ENCODE measurements around the gene POU3F3.

POU3F3 gene

DNA sequence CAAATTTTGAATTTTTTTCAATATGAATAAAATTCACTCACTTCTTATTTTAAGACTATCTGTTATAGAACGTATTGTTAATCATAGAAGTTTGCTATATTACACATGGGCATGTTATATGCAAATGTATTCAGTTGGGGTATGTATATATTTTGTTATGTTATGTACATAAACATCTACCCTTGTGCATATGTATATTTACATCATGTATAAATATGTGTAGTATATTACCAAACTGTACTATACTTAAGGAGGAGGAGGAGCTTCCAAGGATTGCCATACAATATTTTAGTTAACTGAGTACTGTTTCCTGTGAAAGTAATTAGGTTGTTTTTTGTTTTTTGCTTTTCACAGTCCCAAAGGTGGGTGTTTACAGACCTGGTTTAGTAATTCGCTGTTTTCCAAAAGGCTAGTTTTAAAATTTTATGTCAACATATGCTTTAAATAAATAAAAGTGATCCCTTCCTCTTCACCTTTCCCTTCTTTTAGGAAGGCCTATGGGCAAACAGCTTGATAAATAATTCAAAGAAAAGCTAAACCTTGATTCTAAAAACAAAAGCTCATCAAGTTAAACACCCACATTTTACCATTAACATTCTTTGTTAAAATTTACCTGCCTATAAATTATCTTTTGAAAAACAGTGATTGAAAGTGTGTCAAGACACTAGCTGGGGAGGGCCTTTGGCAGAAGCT lies 12.9 kb upstream of the POU3F3 start:
- TF ChIP-seq, protein P1, sequence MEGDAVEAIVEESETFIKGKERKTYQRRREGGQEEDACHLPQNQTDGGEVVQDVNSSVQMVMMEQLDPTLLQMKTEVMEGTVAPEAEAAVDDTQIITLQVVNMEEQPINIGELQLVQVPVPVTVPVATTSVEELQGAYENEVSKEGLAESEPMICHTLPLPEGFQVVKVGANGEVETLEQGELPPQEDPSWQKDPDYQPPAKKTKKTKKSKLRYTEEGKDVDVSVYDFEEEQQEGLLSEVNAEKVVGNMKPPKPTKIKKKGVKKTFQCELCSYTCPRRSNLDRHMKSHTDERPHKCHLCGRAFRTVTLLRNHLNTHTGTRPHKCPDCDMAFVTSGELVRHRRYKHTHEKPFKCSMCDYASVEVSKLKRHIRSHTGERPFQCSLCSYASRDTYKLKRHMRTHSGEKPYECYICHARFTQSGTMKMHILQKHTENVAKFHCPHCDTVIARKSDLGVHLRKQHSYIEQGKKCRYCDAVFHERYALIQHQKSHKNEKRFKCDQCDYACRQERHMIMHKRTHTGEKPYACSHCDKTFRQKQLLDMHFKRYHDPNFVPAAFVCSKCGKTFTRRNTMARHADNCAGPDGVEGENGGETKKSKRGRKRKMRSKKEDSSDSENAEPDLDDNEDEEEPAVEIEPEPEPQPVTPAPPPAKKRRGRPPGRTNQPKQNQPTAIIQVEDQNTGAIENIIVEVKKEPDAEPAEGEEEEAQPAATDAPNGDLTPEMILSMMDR (conservative IDR thresholded peaks at IDR 0.05; ENCODE audit: low read depth, low read length): no peak
- DNase-seq (ENCODE audit: low read depth): no peak
- no peak overlapping the region for H3K4me3 ChIP-seq (ENCODE audit: low read length)

DNA sequence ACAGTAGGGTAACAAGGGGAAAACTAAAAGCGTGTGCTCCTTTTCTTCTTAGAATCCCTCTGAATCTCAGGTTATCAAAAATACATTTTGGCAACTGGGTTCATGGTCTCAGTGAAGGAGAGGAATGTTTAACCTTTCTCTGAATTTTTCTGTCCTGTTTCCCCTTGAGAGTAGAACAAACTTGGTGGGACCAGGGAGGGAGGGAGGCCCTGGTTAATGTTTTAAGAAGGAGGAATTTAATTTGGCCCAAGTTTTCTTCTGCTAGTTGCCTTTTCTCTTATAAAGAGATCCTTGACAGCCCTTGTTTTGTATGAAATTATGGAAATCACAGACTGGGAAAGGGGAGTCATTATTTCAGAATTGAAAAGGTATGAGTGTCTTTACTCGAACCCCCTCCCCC lies 12.2 kb upstream of the POU3F3 start:
- no peak overlapping the region for H3K4me3 ChIP-seq (ENCODE audit: low read length)
- TF ChIP-seq, protein P1 (conservative IDR thresholded peaks at IDR 0.05; ENCODE audit: low read depth, low read length): no peak
- DNase-seq (ENCODE audit: low read depth): no peak

DNA sequence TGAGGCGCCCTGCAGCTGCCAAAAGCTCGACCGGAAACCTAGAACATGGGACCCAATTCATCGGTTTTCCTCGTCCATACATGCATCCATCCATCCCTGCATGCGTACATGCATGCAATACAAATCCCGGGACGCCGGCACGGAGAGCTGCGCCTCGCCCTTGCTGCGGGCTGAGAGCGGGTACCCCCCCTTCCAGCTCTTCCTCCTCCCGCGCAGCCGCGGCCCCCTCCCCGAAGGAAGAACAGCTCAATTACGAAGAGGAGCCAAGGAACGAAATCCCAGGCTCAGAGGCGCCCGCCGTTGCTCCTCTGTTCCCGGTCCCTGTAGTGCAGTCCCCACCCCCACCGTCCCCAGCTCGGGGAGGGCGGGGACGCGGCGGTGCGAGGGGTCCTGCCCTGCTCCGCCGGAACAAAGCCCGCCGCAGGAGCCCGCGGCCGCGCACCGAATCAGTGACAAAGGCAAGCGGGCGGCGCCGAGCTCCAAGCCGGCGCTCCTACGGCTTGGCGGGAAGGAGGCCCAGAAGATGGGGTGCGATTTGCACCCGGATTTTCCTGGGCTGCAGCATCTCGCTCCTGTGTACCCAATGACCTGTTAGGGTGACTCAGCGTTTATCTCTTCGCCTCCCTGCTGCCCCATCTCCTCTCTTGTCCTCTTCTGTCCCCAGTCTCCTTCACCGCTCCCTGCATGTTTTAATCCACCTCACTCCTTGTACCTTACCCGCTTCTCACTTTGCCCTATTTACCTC lies 8.9 kb upstream of the POU3F3 start:
- DNase-seq (ENCODE audit: low read depth): no peak
- no peak overlapping the region for H3K4me3 ChIP-seq (ENCODE audit: low read length)
- TF ChIP-seq, protein P1 (conservative IDR thresholded peaks at IDR 0.05; ENCODE audit: low read depth, low read length): no peak

DNA sequence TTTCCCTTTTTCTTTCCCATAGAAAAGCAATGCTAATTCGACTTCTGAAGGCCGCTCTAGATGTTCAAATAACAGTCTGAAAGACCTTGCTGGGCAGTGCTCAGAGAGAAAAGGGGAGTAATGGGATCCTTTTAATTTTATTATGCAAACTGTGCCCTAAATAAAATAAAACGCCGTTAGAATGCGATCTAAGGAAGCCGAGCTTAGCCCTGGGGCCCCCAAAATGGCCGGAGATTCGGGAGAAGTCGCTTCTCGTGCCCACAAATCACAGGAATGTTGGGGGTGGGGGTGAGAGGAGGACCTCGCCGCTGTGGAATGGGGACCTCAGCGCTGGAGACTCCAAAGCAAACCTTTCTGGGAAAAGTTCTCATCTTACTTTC lies 8.4 kb upstream of the POU3F3 start:
- no peak overlapping the region for H3K4me3 ChIP-seq (ENCODE audit: low read length)
- no peak for DNase-seq (ENCODE audit: low read depth)
- TF ChIP-seq, protein P1 (conservative IDR thresholded peaks at IDR 0.05; ENCODE audit: low read depth, low read length): no peak

DNA sequence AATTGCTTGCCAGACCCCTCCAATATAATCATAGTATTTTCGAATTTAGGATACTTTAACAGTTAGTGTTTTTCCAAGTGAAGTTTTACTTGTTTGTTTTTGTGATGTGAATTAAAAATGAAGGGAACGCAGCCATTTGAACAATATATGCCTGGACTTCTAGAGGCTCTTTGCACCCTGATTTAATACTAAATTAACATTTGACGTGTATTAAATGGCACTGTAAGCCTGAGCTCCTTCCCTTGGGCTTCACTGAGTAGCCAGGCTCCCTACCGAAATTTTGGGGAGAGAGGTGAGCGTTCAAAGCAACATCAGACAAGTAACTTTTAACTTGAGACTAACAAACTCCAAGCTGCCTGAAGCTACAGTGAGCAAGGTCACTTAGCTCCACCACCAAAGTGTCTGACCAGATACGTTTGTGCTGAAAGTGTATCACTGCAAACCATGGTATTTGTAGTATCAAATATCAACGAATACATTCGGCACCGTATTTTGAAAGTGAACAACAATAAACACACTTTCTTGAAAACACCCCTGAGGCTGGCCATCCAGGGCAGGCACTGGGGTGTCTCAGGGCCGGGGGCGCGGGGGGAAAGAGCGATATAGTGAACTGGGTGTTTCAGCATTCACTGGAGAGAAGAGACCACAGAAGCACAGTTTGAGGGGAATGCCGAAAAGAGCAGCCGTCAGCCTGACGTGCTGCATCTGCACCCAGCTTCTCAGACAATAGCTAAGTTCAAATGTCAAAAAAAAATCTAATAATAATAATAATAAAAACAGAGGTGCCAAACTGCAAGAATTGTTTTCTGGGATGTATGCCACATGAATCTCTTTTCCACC lies 7.7 kb upstream of the POU3F3 start:
- no peak for DNase-seq (ENCODE audit: low read depth)
- TF ChIP-seq, protein P1 (conservative IDR thresholded peaks at IDR 0.05; ENCODE audit: low read depth, low read length): no peak
- no peak overlapping the region for H3K4me3 ChIP-seq (ENCODE audit: low read length)

DNA sequence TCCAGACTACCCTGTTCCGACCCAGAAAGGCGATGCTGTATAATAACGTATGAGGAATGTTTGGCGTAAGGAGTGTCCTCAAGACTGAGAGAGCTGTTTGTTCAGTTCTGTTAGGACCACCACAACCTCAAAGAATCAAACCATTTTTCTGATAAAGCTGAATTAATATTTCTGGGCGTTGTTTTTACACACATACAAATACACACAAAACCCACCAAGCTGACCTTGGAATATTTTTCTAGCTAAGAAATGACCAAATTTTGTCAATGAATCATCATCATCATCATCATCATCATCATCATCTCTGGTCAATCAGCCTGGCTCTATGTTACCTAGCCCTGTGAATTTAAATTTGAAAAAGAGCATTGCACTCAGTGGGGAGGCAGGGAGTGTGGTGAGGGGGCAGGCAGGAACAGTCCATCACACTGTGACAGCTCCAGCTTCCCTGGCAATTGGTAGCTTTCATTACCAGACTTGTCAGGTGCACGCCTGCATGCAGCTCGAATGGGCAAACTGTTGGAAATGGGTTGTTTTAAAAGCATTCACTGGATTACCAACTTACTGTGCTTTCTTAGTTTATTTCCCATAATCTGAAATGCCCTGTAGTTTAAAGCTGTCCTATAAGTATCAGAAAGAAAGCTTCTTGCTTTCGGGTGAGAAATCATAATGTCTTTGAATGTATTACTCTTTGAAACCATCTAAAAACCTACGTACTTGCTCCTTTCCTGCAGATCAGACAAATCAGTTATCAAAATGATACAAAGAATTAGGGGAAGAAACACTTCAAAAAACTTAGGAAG lies 6.9 kb upstream of the POU3F3 start:
- no peak for DNase-seq (ENCODE audit: low read depth)
- TF ChIP-seq, protein P1 (conservative IDR thresholded peaks at IDR 0.05; ENCODE audit: low read depth, low read length): no peak
- H3K4me3 ChIP-seq (ENCODE audit: low read length): no peak overlapping the region

Data from retinal pigment epithelial cell (primary cell).